Activated CD4-positive, CD25-positive, alpha-beta regulatory T cell treated with anti-CD3 and anti-CD28 coated beads, Interleukin-2, amount 50 U/mL, for 24 hours (primary cell): Measurements from ENCODE around the gene B3GLCT.
"Not testable (repeated sequence)": the region's sequence is repeated elsewhere in the genome, so short reads cannot be mapped to it uniquely, and the experiment has no call there.

Experiments used
- ATAC-seq, 2 donors: fragments of 150-1000 bp; cut with Tn5 transposase; one replicate each; pipeline ENCODE4 v1.10.0; 2021; ENCODE audit warnings: mild to moderate bottlenecking in 1 of 2, moderate library complexity in 1 of 2

B3GLCT gene

DNA sequence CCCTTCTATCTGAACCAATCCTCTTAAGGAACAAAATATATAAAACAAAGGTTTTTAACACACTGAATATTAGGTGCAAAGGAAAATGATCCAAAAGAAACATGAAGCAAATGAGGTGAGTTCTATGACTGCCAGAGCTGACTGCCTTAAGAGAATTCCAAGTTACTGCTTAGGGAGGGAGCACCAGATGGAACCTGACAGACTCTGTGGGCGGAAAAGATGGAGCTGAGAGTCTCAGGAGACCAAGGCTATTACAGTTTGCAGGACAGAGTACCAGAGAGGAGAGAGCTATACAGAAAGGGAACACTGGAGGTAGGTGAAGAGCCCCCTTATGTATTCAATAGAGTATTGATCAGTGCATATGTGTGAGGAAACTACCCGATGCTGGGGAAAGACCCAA lies 87.2 kb downstream of the B3GLCT start:
- ATAC-seq: no peak

DNA sequence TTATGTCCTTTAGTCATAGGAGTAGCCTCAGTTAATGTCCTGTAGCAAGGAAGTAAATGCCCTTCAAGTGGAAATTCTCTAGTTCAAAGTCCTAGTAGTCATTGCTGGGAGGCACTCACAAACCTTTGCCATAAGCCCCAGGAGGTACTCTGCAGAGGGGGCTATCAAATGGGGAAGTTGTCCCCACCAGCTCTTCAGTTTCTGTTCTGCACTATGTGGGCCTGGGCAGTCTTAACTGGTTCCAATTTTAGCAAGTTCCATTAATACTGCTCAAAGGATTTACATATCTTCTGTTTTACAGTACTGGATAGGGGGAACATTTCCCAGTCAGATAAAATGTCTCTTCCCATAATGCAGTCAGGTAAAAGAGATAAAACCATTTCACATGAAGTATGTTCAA lies 101.3 kb downstream of the B3GLCT start:
- ATAC-seq: no peak

DNA sequence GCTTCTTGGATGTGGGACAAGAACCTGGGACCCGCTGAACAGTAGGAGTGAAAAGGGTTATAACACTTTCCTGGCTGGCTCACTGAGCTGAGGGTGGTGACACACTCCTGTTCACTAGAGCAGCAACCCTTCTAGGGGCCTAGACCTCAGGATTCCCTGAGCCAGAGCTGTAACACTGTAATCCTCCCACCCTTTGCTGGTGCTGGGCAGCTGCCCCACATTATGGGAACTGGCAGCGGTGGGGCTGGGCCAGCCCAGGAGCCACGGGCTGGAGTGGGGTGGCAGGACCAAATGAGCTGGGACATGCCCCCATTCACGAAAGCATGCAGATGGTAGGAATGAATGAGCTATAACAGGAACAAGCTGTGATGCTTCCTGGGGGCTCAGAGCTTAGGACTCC lies 110.6 kb downstream of the B3GLCT start:
- ATAC-seq: no peak

DNA sequence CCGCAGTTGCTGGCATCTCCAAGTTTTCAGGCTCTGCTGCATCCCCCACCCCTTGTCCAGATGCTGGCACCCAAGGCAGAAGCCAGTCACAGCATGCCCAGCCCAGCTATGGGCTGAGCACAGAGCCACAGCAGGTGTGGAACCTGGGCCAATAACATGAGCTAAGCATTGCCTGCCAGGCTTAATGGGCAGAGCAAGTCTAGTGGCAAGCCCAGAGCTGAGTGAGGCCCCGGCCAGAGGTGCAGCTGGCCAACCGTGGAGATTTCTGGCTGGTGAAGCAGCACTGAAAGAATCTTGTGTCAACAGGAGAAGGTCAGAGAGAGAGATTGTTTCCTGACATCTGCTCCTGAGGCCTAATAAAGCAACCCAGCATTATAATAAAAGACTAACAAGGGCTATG lies 111.0 kb downstream of the B3GLCT start:
- no peak for ATAC-seq

DNA sequence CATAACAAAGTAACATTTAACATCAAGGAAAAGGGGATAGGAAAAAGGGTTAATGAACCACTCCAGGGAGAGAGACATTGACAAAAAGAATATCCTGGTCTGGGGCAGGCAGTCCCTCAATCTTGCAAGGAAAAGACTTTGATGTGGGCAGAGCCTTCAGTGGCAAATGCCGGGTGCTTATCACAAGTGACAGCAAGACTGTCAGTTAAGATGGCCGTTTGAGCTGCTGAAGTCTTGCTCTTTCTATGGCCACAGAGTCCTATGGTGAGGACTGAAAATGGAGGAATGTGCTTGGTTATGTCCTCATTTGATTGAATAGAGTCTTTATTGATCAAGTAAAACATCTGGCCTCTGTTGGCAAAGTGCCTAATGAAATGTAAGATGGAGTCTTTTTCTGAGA lies 112.1 kb downstream of the B3GLCT start:
- no peak for ATAC-seq

DNA sequence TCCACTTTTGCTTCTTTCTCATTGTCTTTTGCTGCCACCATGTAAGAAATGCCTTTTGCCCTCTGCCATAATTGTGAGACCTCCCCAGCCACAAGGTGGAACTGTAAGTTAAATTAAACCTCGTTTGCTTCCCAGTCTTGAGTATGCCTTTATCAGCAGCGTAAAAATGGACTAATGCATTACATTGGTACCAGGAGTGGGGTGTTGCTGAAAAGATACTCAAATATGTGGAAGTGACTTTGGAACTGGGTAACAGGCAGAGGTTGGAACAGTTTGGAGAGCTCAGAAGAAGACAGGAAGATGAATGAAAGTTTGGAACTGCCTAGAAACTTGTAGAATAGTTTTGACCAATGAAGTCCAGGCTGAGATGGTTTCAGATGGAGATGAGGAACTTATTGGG lies 115.2 kb downstream of the B3GLCT start:
- no peak for ATAC-seq

DNA sequence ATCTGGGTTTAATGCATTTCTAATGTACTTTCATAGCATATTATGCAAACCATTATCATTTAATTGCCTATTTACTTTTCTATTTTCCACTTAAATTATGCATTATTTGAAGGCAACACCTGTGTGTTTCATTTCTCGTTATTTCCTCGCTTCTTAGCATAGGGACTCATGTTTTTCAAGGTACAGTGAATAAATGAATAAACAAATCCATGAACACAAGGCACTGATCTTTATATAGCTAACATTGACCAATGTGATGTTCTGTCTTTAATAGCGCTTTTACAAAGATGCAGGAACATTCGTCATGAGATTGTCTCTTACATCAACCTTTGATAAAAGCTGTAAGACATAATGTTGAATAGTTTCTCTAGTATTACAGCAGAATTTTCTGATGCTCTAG lies 121.2 kb downstream of the B3GLCT start:
- ATAC-seq: no peak

DNA sequence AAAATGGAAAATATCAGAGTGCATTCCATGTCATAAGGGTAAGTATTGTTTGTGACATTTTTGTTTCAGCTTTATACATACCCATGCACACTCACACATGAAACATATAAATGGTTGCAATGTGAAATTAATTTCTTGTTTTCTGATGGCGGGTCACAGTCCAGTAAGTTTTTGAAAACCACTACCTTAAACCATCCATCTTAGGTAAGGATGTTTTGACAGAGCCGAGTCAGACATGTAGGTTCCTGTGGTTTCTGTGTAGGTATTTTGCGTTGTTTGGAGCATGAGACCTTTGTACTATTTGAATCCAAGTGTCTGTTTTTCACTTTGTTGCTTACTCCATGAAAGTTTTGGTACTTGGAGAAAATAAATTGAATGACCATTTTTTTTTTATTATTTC lies 121.7 kb downstream of the B3GLCT start:
- no peak for ATAC-seq

DNA sequence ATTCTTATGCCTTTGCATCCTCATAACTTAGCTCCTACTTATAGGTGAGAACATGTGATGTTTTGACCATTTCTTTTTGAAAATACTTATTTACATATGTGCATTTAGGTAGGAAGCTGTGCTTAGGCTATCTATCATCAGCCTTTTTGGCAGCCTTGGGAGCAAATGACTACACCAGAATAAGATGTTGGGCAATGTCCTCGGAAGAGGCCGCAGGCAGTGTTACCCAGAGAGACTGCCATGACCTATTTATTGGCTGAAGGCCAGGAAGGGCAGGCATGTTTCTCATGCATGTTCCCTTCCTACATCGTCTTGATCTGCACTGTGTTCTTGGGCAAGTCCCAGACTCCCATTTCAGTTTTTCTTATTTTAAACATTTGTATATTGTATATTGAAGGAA lies 122.3 kb downstream of the B3GLCT start:
- no peak for ATAC-seq

DNA sequence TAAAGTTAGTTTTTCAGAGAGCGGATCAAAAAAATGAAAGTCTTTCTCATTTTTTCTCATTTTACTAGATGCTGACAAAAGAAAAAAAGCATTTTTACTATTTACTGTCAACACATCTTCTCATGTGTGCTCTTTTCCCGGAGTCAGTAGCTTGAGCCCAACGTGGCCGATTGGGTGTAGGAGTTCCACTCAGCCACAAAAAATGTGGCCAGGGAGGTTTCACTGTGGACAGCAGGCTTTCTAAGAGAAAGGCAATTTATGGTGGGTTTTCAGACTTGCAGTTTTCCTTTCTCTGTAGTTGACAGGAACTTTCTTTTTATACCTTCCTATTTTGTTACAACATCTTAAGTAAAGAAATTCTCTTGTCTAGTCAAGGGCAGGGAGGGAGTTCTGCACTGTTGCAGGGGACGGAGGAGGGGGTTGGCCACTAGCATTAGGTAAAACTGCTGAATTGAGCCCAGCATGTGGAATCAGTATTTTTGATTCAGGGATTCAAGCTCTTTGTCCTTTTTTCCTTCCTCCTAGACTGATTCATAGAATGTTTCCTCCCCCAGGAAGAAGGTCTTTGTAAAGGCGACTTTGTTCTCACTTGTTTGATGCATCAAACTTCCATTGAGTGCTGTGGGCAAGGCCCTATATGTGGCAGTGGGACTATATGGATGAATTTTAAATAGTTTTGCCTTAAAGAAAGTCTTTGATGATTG lies 123.1 kb downstream of the B3GLCT start:
- no peak for ATAC-seq

DNA sequence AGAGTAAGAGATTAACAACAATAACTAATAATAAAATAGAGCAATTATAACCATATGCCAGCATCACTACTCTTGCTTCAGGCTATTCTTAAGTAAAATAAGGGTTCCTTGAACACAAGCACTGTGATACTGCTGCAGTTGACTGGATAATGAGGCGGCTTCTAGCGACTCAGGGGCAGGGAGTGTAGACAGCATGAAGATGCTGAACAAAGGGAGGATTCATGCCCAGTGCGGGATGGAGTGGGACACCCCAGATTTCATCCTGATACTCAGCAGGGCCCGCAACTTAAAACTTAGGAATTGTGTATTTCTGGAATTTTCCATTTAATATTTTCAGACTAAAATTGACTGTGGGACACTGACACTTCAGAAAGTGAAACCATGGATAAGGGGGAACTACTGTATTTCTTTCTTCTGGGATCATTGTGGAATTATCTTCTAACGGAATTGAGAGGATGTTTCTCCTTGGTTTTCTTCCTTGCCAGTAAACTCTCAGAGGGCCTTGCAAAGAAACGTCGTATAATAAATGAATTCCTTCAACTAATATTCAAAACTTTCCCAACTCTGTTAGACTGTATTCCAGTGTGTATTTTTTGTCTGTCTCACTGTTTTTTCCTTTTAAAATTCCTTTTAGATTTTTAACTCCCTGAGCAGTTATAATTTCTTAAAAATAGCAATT lies 127.5 kb downstream of the B3GLCT start:
- no peak for ATAC-seq

DNA sequence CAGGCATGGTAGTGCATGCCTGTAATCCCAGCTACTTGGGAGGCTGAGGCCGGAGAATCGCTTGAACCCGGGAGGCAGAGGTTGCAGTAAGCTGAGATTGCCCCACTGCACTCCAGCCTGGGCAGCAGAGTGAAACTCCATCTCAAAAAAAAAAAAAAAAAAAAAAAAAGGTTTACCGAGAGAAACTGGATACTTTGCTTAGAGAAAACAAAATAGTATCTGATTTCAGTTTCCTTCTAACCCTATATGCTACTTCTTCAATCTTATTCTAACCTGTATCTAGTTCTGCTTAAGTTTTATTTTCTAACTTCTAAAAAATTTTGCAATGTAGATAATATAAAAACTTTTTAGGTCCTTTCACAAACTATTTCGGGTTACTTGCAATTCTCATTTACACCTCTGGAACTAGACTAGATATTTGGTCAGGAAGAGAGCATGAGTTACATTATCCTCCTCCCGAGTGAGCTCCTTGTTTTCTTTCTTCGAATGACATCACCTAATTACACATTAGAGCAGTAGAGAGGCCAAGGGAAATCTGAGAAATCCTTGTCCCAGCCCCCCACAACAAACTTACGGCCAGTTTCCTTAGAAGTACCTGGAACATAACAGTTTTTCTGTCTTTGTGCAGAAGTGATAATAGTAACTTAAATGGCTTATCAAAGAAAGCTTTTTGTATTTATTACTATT lies 128.9 kb downstream of the B3GLCT start:
- no peak for ATAC-seq

DNA sequence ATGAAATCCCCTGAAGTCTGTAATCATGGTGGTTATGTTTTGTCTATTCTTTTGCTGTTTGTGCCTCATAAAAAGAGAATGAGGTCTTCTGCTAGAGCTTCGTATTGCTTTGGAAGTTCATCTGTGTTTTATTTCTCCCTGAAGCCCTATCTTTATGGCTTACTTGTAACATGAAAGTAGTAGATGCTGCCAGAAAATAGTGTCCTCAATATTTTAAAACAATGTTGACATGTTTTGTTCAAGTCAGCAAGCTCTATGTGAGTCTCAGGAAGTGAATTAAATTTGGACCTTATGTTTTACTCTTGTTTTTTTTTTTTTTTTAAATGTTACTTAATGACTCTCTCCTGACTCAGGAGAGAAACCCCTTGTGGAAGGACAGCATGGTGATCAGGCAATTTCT lies 130.5 kb downstream of the B3GLCT start:
- no peak for ATAC-seq

DNA sequence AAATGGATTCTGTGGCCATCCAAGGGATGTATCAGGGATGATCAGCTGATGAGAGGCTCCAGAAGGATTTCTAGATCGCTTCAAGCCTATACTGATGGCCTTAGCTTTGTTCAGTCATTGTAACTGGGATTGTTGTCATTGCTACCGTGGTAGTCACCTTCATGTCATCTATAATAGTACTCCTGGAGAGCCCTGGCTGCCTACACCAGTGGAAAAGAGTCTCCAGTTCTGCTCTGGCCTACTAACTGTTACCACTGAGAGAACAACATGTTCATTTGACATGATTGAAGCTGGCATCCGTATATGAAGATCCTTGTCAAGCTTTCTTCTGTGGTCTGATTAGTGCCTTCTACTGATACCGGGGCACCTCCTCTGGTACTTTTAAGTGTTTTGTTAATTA lies 131.3 kb downstream of the B3GLCT start:
- ATAC-seq: no peak

DNA sequence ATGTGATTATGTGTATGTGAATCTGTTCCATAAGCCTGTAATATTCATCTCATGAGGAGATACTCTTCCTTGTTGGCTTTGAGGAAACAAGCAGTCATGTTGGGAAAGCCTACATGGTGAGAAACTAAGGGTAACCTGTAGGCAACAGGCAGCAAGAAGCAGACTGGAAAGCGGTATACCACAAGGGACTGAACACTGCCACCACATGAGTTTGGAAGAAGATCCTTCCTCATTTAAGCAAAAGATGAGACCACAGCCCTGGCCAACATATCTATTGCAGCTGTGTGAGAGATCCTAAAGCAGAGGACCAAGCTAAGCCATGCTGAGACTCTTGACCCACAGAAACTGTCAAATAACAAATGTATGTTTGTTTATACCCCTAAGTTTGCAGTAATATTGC lies 134.8 kb downstream of the B3GLCT start:
- no peak for ATAC-seq

DNA sequence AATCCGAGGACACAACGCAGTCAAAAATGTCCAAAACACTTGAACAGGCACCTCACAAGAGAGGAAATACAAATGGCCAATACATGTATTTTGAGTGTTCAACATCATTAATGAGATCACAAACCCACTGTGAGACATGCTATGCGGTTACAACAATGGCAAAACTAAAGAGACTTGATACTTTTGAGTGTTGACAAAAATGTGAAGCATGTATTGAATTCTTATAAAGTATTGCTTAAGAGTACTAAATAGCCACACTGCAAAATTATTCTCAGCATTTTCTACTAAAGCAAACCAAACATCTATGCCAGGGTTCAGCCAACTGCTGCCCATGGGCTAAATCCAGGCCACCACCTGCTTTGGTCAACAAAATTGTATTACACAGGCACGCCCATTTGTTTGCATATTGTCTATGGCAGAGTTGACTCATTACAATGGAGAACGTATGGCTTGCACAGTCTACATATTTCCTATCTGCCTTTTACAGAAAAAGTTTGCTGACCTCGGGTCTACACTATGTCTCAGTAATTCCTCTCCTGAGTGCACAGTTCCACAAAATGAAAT lies 135.3 kb downstream of the B3GLCT start:
- ATAC-seq: no peak

DNA sequence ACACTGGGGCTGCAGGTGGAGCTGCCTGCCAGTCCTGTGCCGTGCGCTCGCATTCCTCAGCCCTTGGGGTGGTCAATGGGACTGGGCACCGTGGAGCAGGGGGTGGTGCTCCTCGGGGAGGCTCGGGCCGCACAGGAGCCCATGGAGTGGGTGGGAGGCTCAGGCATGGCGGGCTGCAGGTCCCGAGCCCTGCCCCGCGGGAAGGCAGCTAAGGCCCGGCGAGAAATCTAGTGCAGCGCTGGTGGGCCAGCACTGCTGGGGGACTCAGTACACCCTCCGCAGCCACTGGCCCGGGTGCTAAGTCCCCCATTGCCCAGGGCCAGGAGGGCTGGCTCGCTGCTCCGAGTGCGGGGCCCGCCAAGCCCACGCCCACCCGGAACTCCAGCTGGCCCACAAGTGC lies 139.8 kb downstream of the B3GLCT start:
- ATAC-seq: not testable (repeated sequence)

DNA sequence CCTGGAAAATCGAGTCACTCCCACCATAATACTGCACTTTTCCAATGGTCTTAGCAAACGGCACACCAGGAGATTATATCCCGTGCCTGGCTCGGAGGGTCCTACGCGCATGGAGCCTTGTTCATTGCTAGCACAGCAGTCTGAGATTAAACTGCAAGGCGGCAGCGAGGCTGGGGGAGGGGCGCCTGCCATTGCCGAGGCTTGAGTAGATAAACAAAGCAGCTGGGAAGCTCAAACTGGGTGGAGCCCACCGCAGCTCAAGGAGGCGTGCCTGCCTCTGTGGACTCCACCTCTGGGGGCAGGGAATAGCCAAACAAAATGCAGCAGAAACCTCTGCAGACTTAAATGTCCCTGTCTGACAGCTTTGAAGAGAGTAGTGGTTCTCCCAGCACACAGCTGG lies 141.1 kb downstream of the B3GLCT start:
- not testable (repeated sequence) for ATAC-seq

DNA sequence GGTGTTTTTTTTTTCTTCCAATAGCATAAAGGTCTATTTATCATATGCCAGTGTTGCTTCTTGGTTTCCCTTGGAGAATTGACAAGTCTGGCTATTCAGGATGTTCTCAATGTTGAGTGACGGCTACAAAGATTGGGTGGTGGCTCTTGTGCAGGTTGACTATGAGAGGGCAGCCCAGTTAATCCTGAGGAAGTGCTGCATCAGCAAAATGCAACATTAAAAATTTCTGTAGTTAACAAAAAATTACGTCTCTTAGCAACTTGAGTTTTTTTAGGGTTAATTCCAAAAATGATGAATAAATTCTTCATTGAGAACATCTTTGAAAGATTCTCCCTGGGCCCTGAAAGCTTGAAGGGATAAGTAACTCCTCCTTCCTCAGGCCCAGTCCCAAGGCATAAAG lies 147.1 kb downstream of the B3GLCT start:
- ATAC-seq: no peak

DNA sequence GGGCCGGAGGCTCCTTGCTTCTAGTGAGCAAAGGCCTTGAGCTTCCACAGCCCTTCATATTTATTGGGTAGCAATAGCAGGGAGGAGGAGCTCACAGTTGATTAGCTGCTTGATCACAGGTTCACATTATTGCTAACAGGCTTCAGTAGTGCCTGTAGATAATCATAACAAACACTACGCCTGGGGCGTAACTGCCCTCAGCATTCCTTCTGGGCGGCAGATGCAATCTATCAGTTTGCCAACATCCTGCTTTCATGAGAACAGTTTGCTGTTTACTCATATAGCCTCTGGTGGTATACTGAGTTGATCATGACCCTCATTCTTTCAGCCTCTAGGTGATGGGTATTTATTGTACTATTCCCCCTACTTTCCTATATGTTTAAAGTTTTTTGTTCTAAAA lies 149.4 kb downstream of the B3GLCT start:
- ATAC-seq: no peak

DNA sequence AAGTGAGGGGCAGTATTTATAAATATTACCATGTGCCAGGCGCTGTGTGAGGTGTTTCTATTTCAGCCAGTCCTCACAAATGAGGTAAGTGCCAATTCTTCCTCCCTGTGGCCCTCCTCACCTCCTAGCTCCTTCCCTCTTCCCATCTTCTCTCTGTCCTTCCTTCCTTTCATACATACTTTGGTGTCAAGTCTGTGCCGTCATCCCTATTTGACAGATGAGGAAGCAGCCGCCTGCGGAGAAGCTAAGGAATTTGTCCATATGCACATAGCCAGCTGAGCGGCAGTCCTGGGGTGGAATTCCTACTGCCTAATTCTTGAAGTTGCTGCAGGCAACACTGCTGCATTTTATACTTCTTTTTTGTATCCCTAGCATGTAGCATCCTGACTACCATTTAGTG lies 150.8 kb downstream of the B3GLCT start:
- no peak for ATAC-seq

DNA sequence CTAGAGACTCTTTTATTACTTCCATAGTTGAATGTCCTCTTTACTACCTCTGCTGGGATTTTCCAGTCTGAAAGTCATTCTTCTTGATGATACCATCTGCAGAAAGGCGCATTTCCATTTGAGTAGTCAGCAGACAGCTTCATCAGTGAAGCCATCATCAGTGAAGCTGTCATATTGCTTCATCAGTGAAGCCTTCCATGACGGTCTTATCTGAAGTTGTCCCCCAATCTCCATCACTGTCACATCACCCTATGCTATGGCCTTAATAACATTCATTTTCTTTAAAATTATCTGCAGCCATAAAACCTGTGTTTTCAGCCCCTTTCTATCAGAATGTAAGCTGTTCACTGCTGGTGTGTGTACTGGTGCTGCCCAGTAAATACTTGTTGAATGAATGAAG lies 151.6 kb downstream of the B3GLCT start:
- no peak for ATAC-seq

DNA sequence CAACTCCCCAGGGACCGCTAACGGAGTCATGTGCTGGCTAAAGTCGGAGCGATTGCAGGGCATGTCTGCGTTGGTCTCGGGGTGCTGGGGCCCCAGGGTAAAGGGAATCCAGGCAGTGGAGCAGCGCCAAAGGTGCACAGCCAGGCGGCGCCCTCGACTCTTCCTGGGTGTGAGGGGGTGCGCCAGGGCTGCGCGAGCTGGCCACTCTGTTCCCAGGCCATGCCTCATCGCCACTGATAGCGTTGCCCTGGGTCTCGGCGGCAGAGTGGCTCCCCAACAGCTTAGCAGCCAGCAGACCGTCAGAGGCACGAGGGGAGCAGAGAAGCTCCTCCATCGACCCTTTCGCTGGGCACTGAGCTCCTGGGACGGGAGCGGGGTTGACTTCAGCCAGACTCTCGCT lies 152.7 kb downstream of the B3GLCT start:
- ATAC-seq: no peak

DNA sequence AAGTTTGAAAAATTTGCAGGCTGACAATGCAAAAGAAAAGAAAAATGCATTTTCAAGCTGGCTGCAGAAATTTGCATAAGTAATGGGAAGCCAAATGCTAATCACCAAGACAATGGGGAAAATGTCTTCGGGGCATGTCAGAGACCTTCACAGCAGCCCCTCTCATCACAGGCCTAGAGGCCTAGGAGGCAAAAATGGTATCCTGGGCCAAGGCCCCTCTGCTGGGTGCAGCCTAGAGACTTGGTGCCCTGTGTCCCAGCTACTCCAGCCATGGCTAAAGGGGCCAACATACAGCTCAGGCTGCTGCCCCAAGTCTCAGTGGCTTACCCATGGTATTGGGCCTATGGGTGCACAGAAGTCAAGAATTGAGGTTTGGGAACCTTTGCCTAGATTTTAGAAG lies 155.2 kb downstream of the B3GLCT start:
- ATAC-seq: no peak
